Transverse colon (tissue), 4 donors: ENCODE measurements around the gene ENOX1.

Experiments used
- POLR2A ChIP-seq: fragments of 450-650 bp; IDR thresholded peaks from one replicate; pipeline ENCODE4 v1.6.1; 2016; ENCODE audit warnings: antibody characterized with exemption, mild to moderate bottlenecking, moderate library complexity
- POLR2AphosphoS5 ChIP-seq, 3 donors: sonication (generic); formaldehyde crosslinking; IDR thresholded peaks; one replicate each; pipeline ENCODE4 v1.6.1; 2016; ENCODE audit warnings: antibody characterized with exemption in 3 of 3
- TF ChIP-seq, protein P1 (sequence below), 5 experiments: fragments of 200-600 bp in 3 of 5; fragments of 450-650 bp in 2 of 5; sonication (generic) in 3 of 5; IDR thresholded peaks; 1 replicate in 2 of 5; 2 replicates in 3 of 5; pipeline ENCODE4 v1.5.1; 2016 to 2017; ENCODE audit warnings: antibody characterized with exemption in 5 of 5, inconsistent platforms in 3 of 5, mild to moderate bottlenecking in 2 of 5, moderate library complexity in 1 of 5

DNA sequence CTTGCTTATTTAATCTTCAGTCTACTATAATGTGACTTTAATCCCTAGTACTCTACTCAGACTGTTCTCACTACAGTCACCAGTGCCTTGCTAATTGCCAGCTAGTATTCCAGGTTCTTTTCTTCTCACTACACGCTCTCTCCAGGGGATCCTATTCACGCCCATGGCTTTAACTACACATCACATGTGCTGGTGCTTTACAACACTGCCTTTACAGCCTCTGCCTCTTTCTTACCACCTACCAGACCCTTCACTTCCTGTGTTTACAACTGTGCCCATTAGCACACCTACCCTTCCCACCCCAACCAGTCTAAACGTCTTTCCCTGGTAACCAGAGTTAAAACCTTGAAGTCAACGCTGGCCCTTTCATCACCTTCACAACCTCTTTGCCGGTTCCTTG is 513.9 kb downstream of the ENOX1 start:
- TF ChIP-seq, protein P1, sequence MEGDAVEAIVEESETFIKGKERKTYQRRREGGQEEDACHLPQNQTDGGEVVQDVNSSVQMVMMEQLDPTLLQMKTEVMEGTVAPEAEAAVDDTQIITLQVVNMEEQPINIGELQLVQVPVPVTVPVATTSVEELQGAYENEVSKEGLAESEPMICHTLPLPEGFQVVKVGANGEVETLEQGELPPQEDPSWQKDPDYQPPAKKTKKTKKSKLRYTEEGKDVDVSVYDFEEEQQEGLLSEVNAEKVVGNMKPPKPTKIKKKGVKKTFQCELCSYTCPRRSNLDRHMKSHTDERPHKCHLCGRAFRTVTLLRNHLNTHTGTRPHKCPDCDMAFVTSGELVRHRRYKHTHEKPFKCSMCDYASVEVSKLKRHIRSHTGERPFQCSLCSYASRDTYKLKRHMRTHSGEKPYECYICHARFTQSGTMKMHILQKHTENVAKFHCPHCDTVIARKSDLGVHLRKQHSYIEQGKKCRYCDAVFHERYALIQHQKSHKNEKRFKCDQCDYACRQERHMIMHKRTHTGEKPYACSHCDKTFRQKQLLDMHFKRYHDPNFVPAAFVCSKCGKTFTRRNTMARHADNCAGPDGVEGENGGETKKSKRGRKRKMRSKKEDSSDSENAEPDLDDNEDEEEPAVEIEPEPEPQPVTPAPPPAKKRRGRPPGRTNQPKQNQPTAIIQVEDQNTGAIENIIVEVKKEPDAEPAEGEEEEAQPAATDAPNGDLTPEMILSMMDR (IDR thresholded peaks at IDR 0.05), result no peak
- no peak for TF ChIP-seq POLR2A
- TF ChIP-seq POLR2AphosphoS5 (IDR thresholded peaks at IDR 0.05), result no peak
